HEK293 (cell line): Measurements from ENCODE around the gene SRCIN1.

Experiments used
- BCL11B ChIP-seq: fragments of 450-650 bp; formaldehyde crosslinking; IDR thresholded peaks from 2 replicates; pipeline ENCODE4 v1.5.1; 2016; ENCODE audit warnings: low read depth, missing biosample characterization, missing genetic modification characterization
- KLF1 ChIP-seq: fragments of 450-650 bp; formaldehyde crosslinking; IDR thresholded peaks from 2 replicates; pipeline ENCODE4 v1.5.1; 2016; ENCODE audit warnings: missing biosample characterization, missing genetic modification characterization
- ZBTB7A ChIP-seq: fragments of 450-650 bp; formaldehyde crosslinking; IDR thresholded peaks from 2 replicates; pipeline ENCODE4 v1.5.1; 2016; ENCODE audit warnings: low read depth, missing biosample characterization, missing genetic modification characterization
- ZNF274 ChIP-seq, 2 experiments: fragments of 200-500 bp in 1 of 2; fragments of 450-650 bp in 1 of 2; sonication (Bioruptor generic) in 1 of 2; formaldehyde crosslinking in 1 of 2; IDR thresholded peaks; 2 replicates each; pipeline versions ENCODE4 v1.5.1 to v1.6.1; 2014 to 2016; ENCODE audit warnings: borderline replicate concordance in 1 of 2, inconsistent platforms in 1 of 2, low read length in 1 of 2, missing biosample characterization in 1 of 2, missing genetic modification characterization in 1 of 2
- ZNF341 ChIP-seq: fragments of 450-650 bp; formaldehyde crosslinking; IDR thresholded peaks from 2 replicates; pipeline ENCODE4; 2016; ENCODE audit warnings: low read depth, missing biosample characterization, missing genetic modification characterization
- ZNF423 ChIP-seq: fragments of 450-650 bp; formaldehyde crosslinking; IDR thresholded peaks from 2 replicates; pipeline ENCODE4 v1.5.1; 2016; ENCODE audit warnings: missing biosample characterization, missing genetic modification characterization
- ZNF510 ChIP-seq: fragments of 450-650 bp; formaldehyde crosslinking; IDR thresholded peaks from 2 replicates; pipeline ENCODE4 v1.5.1; 2018; ENCODE audit warnings: mild to moderate bottlenecking, missing genetic modification characterization, missing biosample characterization; ENCODE audit not compliant: insufficient replicate concordance
- ZNF707 ChIP-seq: fragments of 450-650 bp; formaldehyde crosslinking; IDR thresholded peaks from 2 replicates; pipeline ENCODE4 v1.5.1; 2016; ENCODE audit warnings: missing biosample characterization, missing genetic modification characterization
- ZNF785 ChIP-seq: fragments of 450-650 bp; formaldehyde crosslinking; IDR thresholded peaks from 2 replicates; pipeline ENCODE4 v1.5.1; 2016; ENCODE audit warnings: missing biosample characterization, missing genetic modification characterization
- TF ChIP-seq, protein P1 (sequence below): fragments of 450-650 bp; formaldehyde crosslinking; IDR thresholded peaks from 2 replicates; pipeline ENCODE4 v1.5.1; 2016; ENCODE audit warnings: missing biosample characterization, missing genetic modification characterization
- TF ChIP-seq, protein P2 (sequence below): sonication (generic); formaldehyde crosslinking; IDR thresholded peaks from 2 replicates; pipeline ENCODE4 v1.8.1; 2022; ENCODE audit warnings: mild to moderate bottlenecking, moderate library complexity, missing genetic modification reagents
- TF ChIP-seq, protein P3 (sequence below): fragments of 450-650 bp; formaldehyde crosslinking; IDR thresholded peaks from 2 replicates; pipeline ENCODE4 v1.5.1; 2017; ENCODE audit warnings: missing biosample characterization, missing genetic modification characterization

DNA sequence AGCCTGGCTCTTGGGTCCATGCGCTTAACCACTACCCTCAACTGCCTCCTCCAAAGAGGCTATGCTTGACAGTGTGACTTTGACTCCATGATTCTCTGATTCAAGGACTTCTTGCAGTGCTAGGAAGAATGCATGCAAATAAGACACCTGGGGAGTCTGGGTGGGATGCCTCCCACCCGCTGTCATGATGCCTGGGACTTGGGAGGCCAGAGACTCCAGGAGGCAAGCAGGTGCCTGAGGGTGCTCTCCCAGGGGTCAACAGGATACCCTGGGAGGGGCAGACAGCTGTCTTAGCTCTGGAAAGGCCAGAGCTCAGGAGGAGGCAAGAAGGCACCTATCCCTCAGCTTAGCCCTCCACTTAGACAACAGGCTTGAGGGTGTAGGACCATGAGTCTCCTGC is 38.4 kb downstream of the SRCIN1 start:
- TF ChIP-seq ZNF785 (no peak), KLF1 (no peak), ZNF274 (IDR thresholded peaks at IDR 0.05; ENCODE audit: low read length) (no peak), ZNF274 (tag by site-specific recombination; IDR thresholded peaks at IDR 0.05; ENCODE audit: borderline replicate concordance) (no peak), ZBTB7A (no peak), ZNF423 (tag by site-specific recombination) (no peak), ZNF510 (tag by site-specific recombination) (no peak), BCL11B (tag by site-specific recombination) (no peak), ZNF707 (tag by site-specific recombination) (no peak), ZNF341 (tag by site-specific recombination) (no peak)
- TF ChIP-seq, protein P1, sequence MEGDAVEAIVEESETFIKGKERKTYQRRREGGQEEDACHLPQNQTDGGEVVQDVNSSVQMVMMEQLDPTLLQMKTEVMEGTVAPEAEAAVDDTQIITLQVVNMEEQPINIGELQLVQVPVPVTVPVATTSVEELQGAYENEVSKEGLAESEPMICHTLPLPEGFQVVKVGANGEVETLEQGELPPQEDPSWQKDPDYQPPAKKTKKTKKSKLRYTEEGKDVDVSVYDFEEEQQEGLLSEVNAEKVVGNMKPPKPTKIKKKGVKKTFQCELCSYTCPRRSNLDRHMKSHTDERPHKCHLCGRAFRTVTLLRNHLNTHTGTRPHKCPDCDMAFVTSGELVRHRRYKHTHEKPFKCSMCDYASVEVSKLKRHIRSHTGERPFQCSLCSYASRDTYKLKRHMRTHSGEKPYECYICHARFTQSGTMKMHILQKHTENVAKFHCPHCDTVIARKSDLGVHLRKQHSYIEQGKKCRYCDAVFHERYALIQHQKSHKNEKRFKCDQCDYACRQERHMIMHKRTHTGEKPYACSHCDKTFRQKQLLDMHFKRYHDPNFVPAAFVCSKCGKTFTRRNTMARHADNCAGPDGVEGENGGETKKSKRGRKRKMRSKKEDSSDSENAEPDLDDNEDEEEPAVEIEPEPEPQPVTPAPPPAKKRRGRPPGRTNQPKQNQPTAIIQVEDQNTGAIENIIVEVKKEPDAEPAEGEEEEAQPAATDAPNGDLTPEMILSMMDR (tag by site-specific recombination), result no peak
- TF ChIP-seq, protein P2, sequence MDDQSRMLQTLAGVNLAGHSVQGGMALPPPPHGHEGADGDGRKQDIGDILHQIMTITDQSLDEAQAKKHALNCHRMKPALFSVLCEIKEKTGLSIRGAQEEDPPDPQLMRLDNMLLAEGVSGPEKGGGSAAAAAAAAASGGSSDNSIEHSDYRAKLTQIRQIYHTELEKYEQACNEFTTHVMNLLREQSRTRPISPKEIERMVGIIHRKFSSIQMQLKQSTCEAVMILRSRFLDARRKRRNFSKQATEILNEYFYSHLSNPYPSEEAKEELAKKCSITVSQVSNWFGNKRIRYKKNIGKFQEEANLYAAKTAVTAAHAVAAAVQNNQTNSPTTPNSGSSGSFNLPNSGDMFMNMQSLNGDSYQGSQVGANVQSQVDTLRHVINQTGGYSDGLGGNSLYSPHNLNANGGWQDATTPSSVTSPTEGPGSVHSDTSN (CRISPR knock-in tag), result no peak
- TF ChIP-seq, protein P3, sequence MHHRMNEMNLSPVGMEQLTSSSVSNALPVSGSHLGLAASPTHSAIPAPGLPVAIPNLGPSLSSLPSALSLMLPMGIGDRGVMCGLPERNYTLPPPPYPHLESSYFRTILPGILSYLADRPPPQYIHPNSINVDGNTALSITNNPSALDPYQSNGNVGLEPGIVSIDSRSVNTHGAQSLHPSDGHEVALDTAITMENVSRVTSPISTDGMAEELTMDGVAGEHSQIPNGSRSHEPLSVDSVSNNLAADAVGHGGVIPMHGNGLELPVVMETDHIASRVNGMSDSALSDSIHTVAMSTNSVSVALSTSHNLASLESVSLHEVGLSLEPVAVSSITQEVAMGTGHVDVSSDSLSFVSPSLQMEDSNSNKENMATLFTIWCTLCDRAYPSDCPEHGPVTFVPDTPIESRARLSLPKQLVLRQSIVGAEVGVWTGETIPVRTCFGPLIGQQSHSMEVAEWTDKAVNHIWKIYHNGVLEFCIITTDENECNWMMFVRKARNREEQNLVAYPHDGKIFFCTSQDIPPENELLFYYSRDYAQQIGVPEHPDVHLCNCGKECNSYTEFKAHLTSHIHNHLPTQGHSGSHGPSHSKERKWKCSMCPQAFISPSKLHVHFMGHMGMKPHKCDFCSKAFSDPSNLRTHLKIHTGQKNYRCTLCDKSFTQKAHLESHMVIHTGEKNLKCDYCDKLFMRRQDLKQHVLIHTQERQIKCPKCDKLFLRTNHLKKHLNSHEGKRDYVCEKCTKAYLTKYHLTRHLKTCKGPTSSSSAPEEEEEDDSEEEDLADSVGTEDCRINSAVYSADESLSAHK (tag by site-specific recombination), result no peak
